NCI-H526 treated with DMSO at 0.1 percent for 48 hours (cell line): ENCODE measurements around the gene CNTN5.
"Not testable (repeated sequence)": the region's sequence is repeated elsewhere in the genome, so short reads cannot be mapped to it uniquely, and the experiment has no call there.

Experiments used
- DNase-seq: peaks from one replicate; lab custom pipeline; 2025; lab: John Stamatoyannopoulos, UW

The CNTN5 gene

DNA sequence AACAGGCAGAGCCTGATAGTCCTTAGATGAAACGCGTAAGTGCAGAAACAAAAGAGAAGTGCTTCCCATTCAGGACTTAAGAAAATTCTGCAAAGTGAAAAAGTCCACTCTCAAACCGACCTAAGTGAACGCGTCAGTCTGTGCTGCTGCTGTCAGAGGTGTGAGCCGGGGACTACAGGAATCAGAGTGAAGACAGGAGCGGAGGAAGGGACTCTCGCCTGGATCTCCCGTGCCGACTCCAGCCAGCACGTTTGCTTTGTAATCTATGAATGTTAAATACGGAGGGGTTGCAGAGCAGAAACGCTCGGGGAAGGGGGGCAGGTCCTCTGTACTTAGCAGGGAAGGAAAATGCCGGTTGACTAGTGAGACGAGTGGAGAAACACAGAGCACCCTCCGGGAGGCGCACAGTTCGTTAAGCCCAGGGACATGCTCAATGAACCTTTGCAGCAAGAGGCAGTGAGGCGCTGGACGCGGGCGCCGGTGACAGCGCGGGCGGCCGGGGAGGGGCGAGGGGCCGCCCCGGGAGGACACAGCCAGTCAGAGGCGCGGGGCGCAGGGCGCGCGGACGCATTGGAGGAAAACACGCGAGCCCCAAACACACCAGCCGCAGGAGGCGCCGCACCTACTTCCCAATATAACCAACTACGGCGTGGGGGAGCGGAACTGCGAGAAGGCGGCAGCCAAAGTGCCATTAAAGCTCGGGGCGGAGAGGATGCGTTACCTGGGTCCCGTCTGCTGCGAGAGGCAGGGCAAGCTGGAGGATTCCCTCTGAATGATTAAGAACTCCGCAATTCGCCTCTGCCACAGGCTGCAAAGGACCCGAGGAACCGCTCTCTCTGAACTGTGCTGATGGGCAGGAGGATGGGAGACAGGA lies at the start of gene CNTN5:
Gene CNTN5, plus strand, starts transcription at position 598 of the 874 bp plus-strand sequence.
- DNase-seq = peak; percentile 55

DNA sequence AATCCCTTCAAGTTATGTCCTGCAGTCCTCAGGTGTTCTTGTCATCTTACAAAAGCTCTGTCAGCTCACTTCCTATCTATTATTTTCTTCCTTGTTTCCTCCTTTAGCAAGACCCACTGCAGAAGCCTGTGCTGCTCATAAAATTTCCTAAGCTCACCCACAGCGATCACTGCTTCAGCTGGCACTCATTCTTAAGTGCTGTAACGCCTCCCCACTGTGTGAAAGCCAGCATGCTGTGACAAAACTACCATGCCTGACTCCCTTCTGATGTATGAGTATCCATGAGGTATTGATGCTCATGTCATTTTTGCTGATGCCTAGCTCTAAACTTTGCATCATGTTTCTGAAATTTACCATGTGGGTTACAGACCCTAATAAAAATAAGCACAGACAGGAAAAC lies 41.5 kb upstream of the CNTN5 start:
- no peak for DNase-seq

DNA sequence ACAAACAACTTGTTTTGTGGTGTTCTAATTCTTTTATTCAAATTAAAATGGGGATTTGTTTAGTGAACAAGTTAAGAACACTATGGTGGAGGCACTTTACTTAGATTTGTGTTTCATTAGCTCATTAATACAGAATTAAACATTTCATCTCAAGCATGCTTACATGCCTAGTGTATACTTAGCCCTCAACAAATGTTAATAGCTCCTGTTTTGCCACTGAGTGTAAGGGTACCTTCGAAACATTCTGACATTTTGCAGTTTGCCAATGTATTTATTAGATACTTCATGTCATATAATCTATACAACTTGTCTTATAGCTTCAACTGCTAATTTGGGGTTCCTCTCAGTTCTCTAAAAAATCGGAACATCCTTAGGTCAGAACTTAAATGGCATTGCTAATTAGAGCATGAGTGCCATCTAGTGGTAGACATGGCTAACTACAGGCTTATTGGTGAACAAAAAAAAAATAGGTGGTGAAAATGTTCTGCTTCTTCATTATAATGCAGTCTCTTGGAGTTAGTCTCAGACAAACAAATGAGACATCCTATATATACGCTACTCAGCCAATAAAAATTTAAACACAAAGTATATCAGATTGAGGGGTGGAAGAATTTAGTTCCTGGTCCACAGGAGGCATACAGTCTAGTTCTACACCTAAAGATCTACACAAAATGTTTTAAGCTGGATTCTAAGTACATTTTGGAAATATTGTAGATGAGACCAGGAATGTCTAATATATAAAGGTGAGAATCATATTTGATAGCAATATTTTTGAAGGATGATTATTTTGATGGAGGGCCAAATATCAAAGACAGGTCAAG lies 4.9 kb upstream of the CNTN5 start:
- peak; percentile 62 for DNase-seq

DNA sequence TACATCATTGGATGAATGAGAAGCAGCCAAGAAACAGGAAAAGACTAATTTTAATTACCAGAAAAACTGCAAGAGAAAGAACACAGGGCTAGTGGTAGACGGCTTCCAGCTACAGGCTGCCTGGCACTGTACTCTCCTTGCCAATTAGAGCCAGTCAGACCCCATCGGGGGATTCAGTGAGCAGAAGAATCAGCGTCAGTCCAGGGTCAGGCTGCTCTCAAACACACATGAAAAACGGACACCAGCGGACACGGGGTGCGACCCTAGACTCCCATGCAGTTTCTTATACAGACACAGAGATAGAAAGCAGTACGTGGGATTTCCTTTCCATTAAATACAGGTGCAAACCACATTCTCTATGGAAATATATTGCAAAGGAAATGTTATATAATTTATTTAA lies 1.1 kb upstream of the CNTN5 start:
- no peak for DNase-seq

DNA sequence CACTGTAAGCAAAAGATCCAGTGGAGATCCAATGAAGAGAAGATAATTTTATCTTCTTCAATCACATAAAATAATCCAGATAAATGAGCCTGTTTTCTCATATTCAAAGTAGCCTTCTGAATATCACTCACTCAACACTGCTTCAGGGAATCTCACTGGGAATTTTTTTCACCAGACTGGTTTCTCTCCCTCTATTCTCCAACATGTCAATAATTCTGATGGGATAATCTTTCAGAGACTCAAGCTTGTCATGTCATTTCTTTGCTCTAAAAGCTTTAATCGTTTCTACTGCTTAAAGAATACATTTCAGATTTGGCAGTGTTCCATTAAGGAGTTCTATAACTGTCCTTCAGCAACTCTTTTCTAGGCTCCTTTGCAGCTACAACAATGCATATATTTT lies 16.3 kb downstream of the CNTN5 start:
- no peak for DNase-seq

DNA sequence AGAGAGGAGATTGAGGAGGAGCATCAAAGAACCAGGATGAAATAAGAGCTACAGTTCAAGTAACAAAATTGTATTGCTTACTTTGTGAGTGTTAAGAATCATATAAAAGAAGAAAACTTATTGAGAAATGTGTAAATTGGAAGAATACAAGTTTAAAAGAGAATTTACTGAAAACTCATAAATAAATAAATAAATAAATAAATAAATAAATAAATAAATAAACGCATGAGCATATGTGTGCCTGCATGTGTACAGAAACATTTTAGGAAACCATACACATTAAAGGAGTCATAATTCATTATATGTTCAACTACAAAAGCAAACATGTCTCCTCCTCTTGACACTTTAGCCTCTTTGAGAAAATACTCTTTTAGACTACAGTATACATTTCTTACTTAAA lies 42.6 kb downstream of the CNTN5 start:
- no peak for DNase-seq

DNA sequence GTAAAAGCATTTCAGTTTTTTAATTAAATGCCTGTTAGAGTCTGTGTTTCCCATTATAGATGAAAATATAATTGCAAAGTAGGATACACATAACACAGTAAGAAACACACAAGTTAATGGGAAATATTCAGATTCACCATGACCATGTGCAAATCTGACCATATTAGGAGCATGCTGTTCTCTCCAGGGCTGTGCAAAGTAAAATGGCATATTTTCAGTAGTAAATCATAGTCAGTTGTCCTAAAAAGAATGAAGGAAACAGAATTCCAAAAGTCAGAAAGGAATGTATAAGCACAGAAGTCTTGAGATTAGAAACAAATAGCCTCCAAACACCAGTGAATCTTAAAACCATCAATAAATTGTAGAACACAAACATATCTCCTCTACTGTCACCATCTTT lies 44.4 kb downstream of the CNTN5 start:
- DNase-seq = no peak

DNA sequence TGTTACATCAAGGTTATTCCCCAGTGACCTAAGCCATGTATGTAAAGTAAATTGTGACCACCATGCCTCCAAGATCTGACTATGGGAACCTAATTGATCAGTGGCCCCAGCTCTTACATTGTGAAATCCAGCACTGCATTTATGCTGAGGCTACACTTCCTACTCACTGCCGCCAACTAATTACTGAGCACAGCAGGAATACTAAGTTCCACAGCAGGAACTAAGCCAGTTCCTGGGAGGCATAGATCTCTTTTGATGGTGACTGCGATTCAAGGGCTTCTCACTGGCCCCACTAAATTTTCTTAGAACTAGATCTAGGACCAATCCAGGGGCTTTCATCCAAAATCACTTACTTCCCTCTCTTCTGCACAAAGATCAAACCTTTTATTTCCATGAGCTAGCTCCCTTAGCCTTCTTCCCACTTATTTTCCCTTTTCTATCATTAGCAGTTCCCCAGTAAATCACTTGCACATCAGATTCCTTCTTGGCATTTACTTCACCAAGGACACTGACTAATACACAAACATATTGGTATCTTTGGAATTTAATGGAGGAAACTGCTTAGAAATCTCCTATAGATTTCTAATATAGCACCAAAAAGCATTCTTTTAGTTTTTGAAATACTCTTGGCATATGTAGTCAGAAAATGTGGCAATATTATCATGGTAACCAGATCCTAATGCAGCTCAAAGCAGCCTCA lies 46.0 kb downstream of the CNTN5 start:
- DNase-seq = no peak

DNA sequence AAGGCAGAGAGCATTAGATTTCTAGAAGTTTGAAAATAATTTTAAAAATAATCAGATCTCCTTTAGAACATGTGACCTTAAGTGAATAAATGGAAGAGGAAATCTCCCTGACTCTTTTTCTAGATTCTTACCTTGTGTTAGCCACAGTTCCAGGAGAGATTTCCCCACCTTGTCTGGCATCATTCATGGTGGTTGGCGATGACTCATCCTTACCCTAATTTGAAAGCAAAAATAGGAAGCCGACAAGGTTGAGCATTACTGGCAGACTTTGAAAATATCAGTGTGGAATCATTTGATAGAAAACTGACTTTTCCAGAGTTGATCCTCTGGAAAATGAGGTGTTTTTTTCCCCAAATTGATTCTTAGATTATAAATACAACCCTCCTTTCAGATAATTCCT lies 48.1 kb downstream of the CNTN5 start:
- DNase-seq = no peak

DNA sequence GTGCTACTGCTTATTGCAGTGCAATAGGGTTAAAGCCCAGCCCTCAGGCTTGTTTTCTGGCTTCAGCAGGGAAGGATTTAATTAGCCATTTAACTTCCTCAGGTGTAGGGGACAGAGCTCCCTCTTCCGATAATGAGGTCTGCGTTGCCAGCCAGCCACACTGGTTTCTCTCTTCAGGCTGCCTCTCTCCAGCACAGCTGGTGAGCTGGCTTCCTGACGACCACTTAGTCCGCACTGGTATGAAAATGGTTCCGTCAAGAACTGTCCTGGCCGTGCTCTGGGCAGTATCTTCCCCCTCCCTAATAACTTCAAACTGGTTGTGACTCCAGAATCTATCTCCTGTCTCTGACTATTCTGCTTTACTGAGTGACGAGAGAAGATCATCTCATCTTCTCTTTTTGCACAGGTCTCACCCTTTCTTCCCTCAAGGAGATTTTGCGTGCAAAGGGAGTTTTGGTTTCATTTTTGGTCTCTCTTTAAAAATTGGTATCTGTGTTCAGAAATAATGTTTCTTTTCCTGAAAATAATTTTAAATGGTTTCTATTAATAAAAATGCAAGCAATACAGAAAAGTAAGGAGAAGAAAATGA lies 49.2 kb downstream of the CNTN5 start:
- no peak for DNase-seq

DNA sequence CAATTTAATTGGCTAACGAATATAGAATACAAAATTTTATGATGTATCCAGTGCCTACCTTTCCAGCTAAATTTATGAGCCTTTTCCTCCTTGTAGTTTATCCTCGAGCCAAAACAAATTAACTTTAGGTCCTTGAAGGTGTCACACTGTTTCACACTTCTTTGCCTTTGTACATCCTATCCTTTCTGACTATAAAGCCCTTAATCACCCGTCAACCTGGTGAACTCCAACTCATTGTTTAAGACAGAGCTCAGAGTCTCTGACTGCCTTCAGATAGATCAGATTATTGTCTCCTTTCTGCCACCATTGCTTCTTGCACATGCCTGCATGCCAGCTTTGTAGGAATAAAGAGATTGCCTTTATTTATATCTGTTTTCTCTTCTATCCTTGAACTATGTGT lies 58.8 kb downstream of the CNTN5 start:
- DNase-seq = no peak

DNA sequence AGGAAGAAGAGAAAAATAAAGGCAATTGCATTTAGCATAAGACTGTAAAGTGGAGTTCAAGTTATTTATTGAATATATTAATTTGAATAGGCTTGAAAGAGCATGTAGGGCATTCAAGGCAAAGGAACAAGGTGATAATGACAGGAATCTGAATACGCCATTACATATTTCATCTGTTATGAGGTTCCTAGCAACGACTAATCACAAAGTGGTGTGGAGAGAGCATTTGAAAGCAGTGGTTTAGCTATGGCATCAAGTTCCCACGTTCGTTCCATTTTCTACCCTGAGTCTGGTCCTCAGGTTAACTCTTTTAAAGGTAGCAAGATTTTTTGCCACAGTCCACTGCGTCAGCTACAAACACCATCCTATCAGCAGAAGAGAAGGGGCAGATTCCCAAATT lies 59.4 kb downstream of the CNTN5 start:
- DNase-seq = no peak

DNA sequence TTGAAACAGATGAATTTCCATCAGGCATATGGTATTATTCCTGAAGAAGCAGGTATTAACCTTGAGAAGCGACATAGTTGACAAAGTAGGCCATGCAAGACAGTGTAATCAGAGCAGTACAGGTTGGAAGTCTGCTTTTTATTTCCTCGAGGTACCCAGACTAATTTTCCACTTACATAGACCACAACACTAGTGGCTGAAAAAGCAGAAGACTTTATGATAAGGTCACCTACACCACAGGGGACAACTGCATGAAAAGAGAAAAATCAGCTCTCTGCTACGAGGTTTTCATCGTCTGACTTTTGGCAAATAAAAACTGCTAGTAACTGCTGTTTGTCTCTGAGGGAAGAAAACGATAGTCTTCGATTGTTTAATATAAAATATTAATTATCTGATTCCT lies 77.5 kb downstream of the CNTN5 start:
- no peak for DNase-seq

DNA sequence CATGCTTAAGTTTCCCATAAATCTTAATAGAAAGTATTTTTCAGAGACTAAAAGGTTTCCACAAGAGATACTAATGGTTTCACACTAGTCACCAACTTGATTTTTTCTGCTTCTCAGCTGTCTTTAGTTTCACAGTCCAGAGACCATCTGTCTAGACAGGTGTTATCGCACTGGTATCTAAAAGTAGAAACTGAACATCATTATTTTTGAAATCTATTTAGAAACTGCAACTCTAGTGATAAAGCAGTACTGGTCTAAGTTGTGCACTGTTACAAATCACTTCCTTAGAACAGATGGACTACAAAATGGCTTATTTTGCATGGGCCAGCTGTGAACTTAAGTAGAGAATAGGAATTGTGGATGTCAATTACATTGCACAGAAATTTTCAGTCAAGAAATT lies 78.0 kb downstream of the CNTN5 start:
- DNase-seq = no peak

DNA sequence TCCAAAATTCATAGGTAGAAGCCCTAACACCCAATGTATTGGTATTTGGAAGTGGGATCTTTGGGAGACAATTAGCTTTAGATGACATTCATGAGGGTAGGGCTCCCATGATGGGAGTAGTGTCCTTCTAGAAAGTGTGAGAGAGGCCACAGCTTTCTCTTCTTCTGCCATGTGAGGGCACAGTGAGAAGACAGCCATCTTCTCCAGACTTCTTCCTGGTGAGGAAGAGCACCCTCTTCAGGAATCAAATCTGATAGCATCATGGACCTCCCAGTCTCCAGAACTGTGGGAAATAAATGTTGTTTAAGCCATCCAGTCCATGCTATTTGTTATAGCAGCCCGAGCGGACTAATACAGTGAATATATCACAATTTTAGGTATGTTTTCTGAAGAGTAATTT lies 96.9 kb downstream of the CNTN5 start:
- no peak for DNase-seq

DNA sequence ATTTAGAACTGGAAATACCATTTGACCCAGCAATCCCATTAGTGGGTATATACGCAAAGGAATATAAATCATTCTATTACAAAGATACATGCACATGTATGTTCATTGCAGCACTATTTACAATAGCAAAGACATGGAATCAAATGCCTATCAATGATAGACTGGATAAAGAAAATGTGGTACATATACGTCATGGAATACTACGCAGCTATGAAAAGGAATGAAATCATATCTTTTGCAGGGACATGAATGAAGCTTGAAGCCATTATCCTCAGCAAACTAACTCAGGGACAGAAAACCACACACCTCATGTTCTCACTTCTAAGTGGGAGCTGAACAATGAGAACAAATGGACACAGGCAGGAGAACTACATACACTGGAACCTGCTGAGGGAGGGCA lies 113.1 kb downstream of the CNTN5 start:
- not testable (repeated sequence) for DNase-seq

DNA sequence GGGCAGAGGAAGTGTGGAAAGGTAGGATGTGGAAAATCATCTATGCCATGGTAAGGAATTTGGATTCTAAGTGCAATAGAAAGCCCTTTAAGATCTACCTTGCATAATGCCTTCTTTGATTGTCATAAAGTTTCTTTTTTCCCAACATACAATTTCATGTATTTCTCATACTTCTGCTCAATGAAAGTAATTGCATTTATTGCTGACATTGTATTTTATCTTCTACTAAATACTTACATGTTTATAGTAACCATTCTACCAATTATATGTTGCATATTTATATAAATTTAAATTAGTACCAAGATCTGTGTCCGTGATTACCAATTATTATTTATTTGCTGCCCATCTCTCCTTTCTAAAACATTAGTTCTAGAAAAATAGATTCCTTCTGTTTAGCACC lies 114.8 kb downstream of the CNTN5 start:
- DNase-seq = no peak

DNA sequence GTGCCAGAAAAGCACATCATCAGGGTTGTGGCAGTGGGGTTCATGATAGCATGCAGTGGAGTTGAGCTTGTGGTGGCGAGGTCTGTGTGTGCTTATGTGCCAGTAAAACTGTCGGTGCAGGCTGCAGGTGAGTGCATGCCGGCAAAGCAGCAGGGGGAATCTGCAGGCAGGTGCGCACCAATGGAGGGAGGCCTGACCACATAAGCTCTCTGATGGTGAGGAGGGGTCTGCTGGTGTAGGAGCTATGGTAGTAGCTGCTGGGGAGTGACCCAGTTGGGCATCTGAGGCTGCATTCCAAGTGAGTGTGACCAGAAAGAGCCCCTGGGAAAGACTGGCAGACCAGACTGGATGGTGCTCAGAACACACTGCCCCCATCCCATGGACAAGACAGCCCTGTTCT lies 121.5 kb downstream of the CNTN5 start:
- DNase-seq = no peak

DNA sequence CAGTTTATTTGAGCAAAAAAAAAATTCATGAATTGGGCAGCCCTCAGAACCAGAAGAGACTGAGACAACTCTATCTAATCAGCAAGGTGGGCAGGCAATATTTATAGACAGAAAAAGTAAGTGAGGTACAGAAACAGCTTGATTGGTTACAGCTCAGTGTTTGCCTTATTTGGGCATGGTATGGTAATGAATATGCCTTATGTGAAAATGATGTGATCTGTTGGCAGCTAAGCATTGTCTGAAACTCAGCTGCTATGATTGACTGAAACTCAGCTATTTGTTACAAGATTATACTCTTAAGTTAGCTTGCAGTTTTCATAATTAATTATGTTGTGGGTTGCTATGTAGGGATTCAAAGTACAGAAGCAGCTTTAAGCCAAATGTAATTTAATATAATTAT lies 127.6 kb downstream of the CNTN5 start:
- DNase-seq = no peak

DNA sequence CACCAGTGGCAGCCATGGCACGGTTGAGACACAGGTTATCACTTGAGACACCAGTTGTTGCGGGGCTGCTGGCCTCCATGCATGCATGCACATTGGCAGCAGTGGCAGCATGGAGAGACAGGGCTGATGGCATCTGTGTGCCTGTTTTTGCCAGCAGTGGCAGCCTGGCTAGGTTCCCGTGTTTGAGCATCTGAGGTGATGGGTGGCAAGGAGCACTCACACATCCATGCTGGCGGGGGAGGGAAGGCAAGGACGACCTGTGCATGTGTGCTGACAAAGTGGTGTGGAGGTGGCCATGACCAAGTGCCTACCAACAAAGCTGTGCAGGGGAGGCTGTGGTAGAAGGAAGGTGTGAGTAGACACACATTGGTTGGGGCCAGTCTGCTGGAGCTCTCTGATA lies 133.5 kb downstream of the CNTN5 start:
- no peak for DNase-seq

DNA sequence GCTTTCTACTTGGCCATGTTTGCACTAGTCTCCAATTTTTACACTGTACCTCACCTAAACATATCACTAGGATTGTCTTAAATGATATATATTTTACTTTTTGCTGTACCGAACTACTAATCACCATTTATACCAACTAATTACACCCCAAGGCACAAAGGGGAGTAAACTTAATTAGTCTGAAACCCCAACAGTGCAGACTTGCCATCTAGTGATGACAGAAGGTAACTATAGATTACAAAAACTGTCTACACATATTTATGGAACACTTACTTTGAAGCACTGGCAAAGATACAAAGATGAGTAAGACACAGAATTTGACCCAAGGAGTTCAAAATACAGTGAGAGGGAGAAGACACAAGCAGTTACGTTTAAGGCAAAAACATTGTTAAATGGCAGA lies 139.7 kb downstream of the CNTN5 start:
- no peak for DNase-seq

DNA sequence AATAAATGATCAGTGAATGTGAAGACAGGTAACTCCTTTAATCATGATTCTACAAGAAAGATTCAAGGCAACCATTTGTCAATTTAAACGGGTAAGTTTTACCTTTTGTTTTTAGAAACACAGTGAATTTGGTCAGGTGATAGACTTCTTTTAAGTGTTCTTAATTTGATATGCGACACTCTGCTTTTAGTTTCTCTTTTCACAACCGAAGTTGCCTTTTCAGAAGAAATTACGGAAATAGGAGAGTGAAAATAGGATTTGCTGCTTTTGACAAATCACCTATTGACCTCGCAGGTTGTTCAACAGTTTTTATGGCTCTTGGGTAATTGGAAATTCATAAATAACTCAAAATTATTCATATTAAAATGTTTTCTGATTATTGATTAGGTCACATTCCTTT lies 142.1 kb downstream of the CNTN5 start:
- no peak for DNase-seq
